Measurements from ENCODE around the gene NFE2.

DNA sequence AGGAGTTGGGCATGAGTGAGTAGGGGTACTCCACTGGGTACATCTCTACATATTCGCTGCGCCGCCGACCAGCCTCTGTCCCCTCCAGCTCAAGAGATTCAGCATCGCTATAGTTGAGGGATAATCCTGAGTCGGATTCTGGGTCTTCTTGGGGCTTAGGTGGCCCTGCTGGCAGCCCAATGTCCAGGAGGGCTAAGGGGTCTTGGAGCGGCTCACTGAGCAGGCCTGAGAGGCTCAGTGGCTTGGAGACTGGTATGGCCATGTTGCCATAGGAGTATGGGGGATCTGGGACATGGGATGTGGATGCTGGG, 7.9 kb downstream of the NFE2 start:
- TF ChIP-seq POLR2AphosphoS5 (IDR thresholded peaks at IDR 0.05; ENCODE audit: low read depth, low read length) = no peak
- TF ChIP-seq GABPA (IDR thresholded peaks at IDR 0.05; ENCODE audit: borderline replicate concordance, insufficient read depth, low read length) = no peak
- no peak for TF ChIP-seq POLR2A (IDR thresholded peaks at IDR 0.05; ENCODE audit: control extremely low read depth in 1 of 2, low read depth in 2 of 2, low read length in 2 of 2)

Data from H1 (cell line).